Muscle of leg (tissue), 11 donors: Measurements from ENCODE around the gene C19orf81. TPM values are rescaled to one million over a fixed set of nuclear protein-coding genes. Genes with fewer than 3 reads are reported as not detected.

Source experiments
- DNase-seq: peaks from one replicate; pipeline ENCODE4 v3.0.0; 2013
- H3K27ac ChIP-seq: one replicate; pipeline ENCODE4 v1.5.1; 2013; ENCODE audit warnings: mild to moderate bottlenecking, low read length, control low read depth
- H3K27me3 ChIP-seq: one replicate; pipeline ENCODE4 v1.6.1; 2013; ENCODE audit warnings: low read length; ENCODE audit not compliant: control insufficient read depth, insufficient read depth
- H3K36me3 ChIP-seq: one replicate; pipeline ENCODE4 v1.6.1; 2013; ENCODE audit warnings: low read length; ENCODE audit not compliant: control insufficient read depth, insufficient read depth
- H3K4me1 ChIP-seq: one replicate; pipeline ENCODE4 v1.6.1; 2013; ENCODE audit warnings: low read length; ENCODE audit not compliant: control insufficient read depth, insufficient read depth
- H3K4me3 ChIP-seq: one replicate; pipeline ENCODE4 v1.5.1; 2013; ENCODE audit warnings: low read length, control low read depth
- H3K9me3 ChIP-seq: replicated peaks from 2 replicates; pipeline ENCODE4 v1.6.1; 2013; ENCODE audit warnings: low read depth, low read length; ENCODE audit not compliant: control insufficient read depth
- WGBS: methylation state at CpG from one replicate; pipeline ENCODE4 v1.1.5; 2013; ENCODE audit warnings: missing lambda C conversion rate; ENCODE audit not compliant: insufficient coverage; 5-methylcytosine and 5-hydroxymethylcytosine counted together
- polyA plus RNA-seq, 8 donors: library from polyadenylated mRNA; unstranded; fragments of 120-200 nt; gene quantifications; one replicate each; pipeline versions ENCODE4 v1.2.1 to v1.2.3, GENCODE V29; 2013; ENCODE audit warnings: inconsistent platforms in 1 of 8, low replicate concordance in 1 of 8; ENCODE audit not compliant: insufficient read length in 8 of 8, insufficient read depth in 1 of 8
- total RNA-seq: library from RNA; stranded (reverse); fragments of 120-200 nt; gene quantifications from one replicate; pipeline ENCODE4 v1.2.4, GENCODE V29; 2013

C19orf81 gene
- total and polyA plus RNA-seq, 9 donors = 0.70 to 4.2 (median 1.3) TPM

GRCh38 chr19:50629194-50629593 is 20.1 kb upstream of the C19orf81 start:
- Histone ChIP-seq H3K27ac (no peak overlapping the region), H3K4me1 (no peaks in the 10 kb centered on the region), H3K36me3 (no peaks in the 10 kb centered on the region), H3K4me3 (no peak overlapping the region), H3K27me3 (no peaks in the 10 kb centered on the region), H3K9me3 (peaks cover 6% of the 10 kb centered on the region)
- 69% methylated on average over 20 of the region's 20 CpGs for WGBS
- no peak for DNase-seq

GRCh38 chr19:50629801-50630200 is 19.4 kb upstream of the C19orf81 start:
- Histone ChIP-seq H3K27ac (no peak overlapping the region), H3K4me3 (no peak overlapping the region), H3K27me3 (no peaks in the 10 kb centered on the region), H3K36me3 (no peaks in the 10 kb centered on the region), H3K4me1 (no peaks in the 10 kb centered on the region), H3K9me3 (peaks cover 11% of the 10 kb centered on the region)
- no peak for DNase-seq
- WGBS = 57% methylated on average over 13 of the region's 14 CpGs

GRCh38 chr19:50632151-50632835 is 17.0 kb upstream of the C19orf81 start:
- peaks cover 7% of the 10 kb centered on the region for H3K27me3 ChIP-seq
- DNase-seq = no peak

GRCh38 chr19:50633359-50633758 is 15.9 kb upstream of the C19orf81 start:
- WGBS = no CpG with 5 or more reads among the region's 2 CpGs
- no peak for DNase-seq
- H3K27me3 ChIP-seq = peaks cover 17% of the 10 kb centered on the region
- H3K9me3 ChIP-seq = peaks cover 11% of the 10 kb centered on the region
- H3K4me1 ChIP-seq = no peaks in the 10 kb centered on the region
- H3K36me3 ChIP-seq = no peaks in the 10 kb centered on the region
- H3K27ac ChIP-seq = no peak overlapping the region
- no peak overlapping the region for H3K4me3 ChIP-seq

More at GRCh38 chr19:50632151-50632835, 17.0 kb upstream of the C19orf81 start:
- Histone ChIP-seq H3K4me1 (no peaks in the 10 kb centered on the region), H3K36me3 (no peaks in the 10 kb centered on the region), H3K9me3 (peaks cover 11% of the 10 kb centered on the region), H3K27ac (no peak overlapping the region), H3K4me3 (no peak overlapping the region)
- WGBS = 83% methylated on average over 12 of the region's 20 CpGs

- no peak for DNase-seq
- H3K27ac ChIP-seq = no peak overlapping the region
- H3K4me1 ChIP-seq = peaks cover under 1% of the 10 kb centered on the region
- no CpG with 5 or more reads among the region's 2 CpGs for WGBS
- no peak overlapping the region for H3K4me3 ChIP-seq
- peaks cover 23% of the 10 kb centered on the region for H3K27me3 ChIP-seq
- H3K36me3 ChIP-seq = no peaks in the 10 kb centered on the region
- H3K9me3 ChIP-seq = peaks cover 11% of the 10 kb centered on the region
Observed at GRCh38 chr19:50633973-50634372, 15.3 kb upstream of the C19orf81 start.

GRCh38 chr19:50636317-50637085 is 12.7 kb upstream of the C19orf81 start:
- DNase-seq = no peak
- H3K9me3 ChIP-seq = peaks cover 11% of the 10 kb centered on the region
- 67% methylated on average over 2 of the region's 5 CpGs for WGBS
- H3K27me3 ChIP-seq = peaks cover 42% of the 10 kb centered on the region
- no peak overlapping the region for H3K27ac ChIP-seq
- H3K4me3 ChIP-seq = no peak overlapping the region
- H3K36me3 ChIP-seq = no peaks in the 10 kb centered on the region
- H3K4me1 ChIP-seq = peaks cover 5% of the 10 kb centered on the region

GRCh38 chr19:50638600-50638999 is 10.6 kb upstream of the C19orf81 start:
- 43% methylated on average over 10 of the region's 10 CpGs for WGBS
- no peak for DNase-seq
- H3K27ac ChIP-seq = no peak overlapping the region
- no peaks in the 10 kb centered on the region for H3K36me3 ChIP-seq
- H3K9me3 ChIP-seq = peaks cover 10% of the 10 kb centered on the region
- H3K4me1 ChIP-seq = peaks cover 5% of the 10 kb centered on the region
- no peak overlapping the region for H3K4me3 ChIP-seq
- peaks cover 45% of the 10 kb centered on the region for H3K27me3 ChIP-seq

GRCh38 chr19:50639121-50640112 is 9.8 kb upstream of the C19orf81 start, which contains the start of gene SYT3:
Gene SYT3, minus strand, starts transcription at chr19:50639881. Its CDS starts 2,470 bp downstream, at chr19:50637411.
- H3K9me3 ChIP-seq = peaks cover 2% of the 10 kb centered on the region
- H3K27me3 ChIP-seq = peaks cover 45% of the 10 kb centered on the region
- H3K4me3 ChIP-seq = peak within 1 kb of the TSS; percentile 29
- H3K27ac ChIP-seq = no peak within 1 kb of the TSS
- WGBS = 3% methylated on average over 37 of the region's 76 CpGs
- peaks cover 5% of the 10 kb centered on the region for H3K4me1 ChIP-seq
- peak; percentile 44 for DNase-seq
- H3K36me3 ChIP-seq = no peaks in the 10 kb centered on the region

- no peak for DNase-seq
- H3K9me3 ChIP-seq = no peaks in the 10 kb centered on the region
- peaks cover 46% of the 10 kb centered on the region for H3K27me3 ChIP-seq
- no peak overlapping the region for H3K27ac ChIP-seq
- peaks cover 5% of the 10 kb centered on the region for H3K4me1 ChIP-seq
- no peak overlapping the region for H3K4me3 ChIP-seq
- no CpG with 5 or more reads among the region's 2 CpGs for WGBS
- no peaks in the 10 kb centered on the region for H3K36me3 ChIP-seq
Observed at GRCh38 chr19:50640368-50640767, 8.9 kb upstream of the C19orf81 start.
